HepG2 (cell line): ENCODE data around the gene FSD2. TPM values are rescaled to one million over a fixed set of nuclear protein-coding genes. Genes with fewer than 3 reads are reported as not detected.

Experiments
- ATF7 ChIP-seq, 2 experiments: fragments of 450-650 bp in 1 of 2; sonication (generic) in 1 of 2; formaldehyde crosslinking in 1 of 2; IDR thresholded peaks; 2 replicates each; pipeline versions ENCODE4 v1.4.0 to v1.6.1; 2016 to 2020; ENCODE audit warnings: antibody characterized with exemption in 1 of 2, mild to moderate bottlenecking in 1 of 2, missing genetic modification reagents in 1 of 2
- CENPX ChIP-seq: sonication (generic); formaldehyde crosslinking; IDR thresholded peaks from 2 replicates; pipeline ENCODE4 v1.9.0; 2021; ENCODE audit warnings: mild to moderate bottlenecking, missing genetic modification reagents, moderate library complexity
- CHD4 ChIP-seq: fragments of 200-600 bp; sonication (generic); IDR thresholded peaks from 2 replicates; pipeline ENCODE4 v1.7.0; 2017; ENCODE audit warnings: mild to moderate bottlenecking, low read length, borderline replicate concordance
- GABPB1 ChIP-seq: IDR thresholded peaks from 2 replicates; pipeline ENCODE4 v1.6.1; 2016; ENCODE audit warnings: mild to moderate bottlenecking, missing genetic modification reagents, moderate library complexity, missing compliant biosample characterization
- GATAD2A ChIP-seq: IDR thresholded peaks from 2 replicates; pipeline ENCODE4 v1.6.1; 2016
- MXD1 ChIP-seq: sonication (generic); formaldehyde crosslinking; IDR thresholded peaks from 2 replicates; pipeline ENCODE4 v1.4.0; 2020; ENCODE audit warnings: mild to moderate bottlenecking, missing genetic modification reagents
- PAWR ChIP-seq: sonication (generic); formaldehyde crosslinking; IDR thresholded peaks from 2 replicates; pipeline ENCODE4 v1.4.0; 2020; ENCODE audit warnings: missing genetic modification reagents, mild to moderate bottlenecking, borderline replicate concordance
- PCBP2 ChIP-seq: fragments of 200-400 bp; formaldehyde crosslinking; optimal IDR thresholded peaks from 2 replicates; pipeline ENCODE3; 2018; ENCODE audit warnings: low read length, low read depth; ENCODE audit not compliant: poor library complexity, severe bottlenecking
- POGZ ChIP-seq: sonication (generic); formaldehyde crosslinking; IDR thresholded peaks from 2 replicates; pipeline ENCODE4 v1.4.0; 2020; ENCODE audit warnings: mild to moderate bottlenecking, missing genetic modification reagents
- RAD21 ChIP-seq: fragments of 450-650 bp; formaldehyde crosslinking; IDR thresholded peaks from 2 replicates; pipeline ENCODE4 v1.5.0; 2020; ENCODE audit warnings: mild to moderate bottlenecking
- RARA ChIP-seq: IDR thresholded peaks from 2 replicates; pipeline ENCODE4 v1.6.1; 2016; ENCODE audit warnings: missing genetic modification reagents, missing compliant biosample characterization
- RFX3 ChIP-seq: IDR thresholded peaks from 2 replicates; pipeline ENCODE4 v1.6.1; 2016; ENCODE audit warnings: missing biosample characterization, missing genetic modification reagents
- TBL1XR1 ChIP-seq: fragments of 150-350 bp; IDR thresholded peaks from 2 replicates; pipeline ENCODE4 v1.6.1; 2014; ENCODE audit warnings: borderline replicate concordance, low read length; ENCODE audit not compliant: partially characterized antibody
- UBTF ChIP-seq: sonication (generic); formaldehyde crosslinking; IDR thresholded peaks from 2 replicates; pipeline ENCODE4 v1.4.0; 2020; ENCODE audit warnings: mild to moderate bottlenecking, missing genetic modification reagents
- ZBTB4 ChIP-seq: sonication (generic); formaldehyde crosslinking; IDR thresholded peaks from 2 replicates; pipeline ENCODE4 v1.4.0; 2020; ENCODE audit warnings: missing genetic modification reagents, mild to moderate bottlenecking, borderline replicate concordance
- ZBTB46 ChIP-seq: sonication (generic); formaldehyde crosslinking; IDR thresholded peaks from 2 replicates; pipeline ENCODE4 v1.4.0; 2020; ENCODE audit warnings: mild to moderate bottlenecking, missing genetic modification reagents, borderline replicate concordance
- ZFAT ChIP-seq: sonication (generic); formaldehyde crosslinking; conservative IDR thresholded peaks from 2 replicates; pipeline ENCODE4 v1.8.1; 2023; ENCODE audit warnings: missing genetic modification reagents, inconsistent platforms
- ZMYM4 ChIP-seq: sonication (generic); formaldehyde crosslinking; IDR thresholded peaks from 2 replicates; pipeline ENCODE4 v1.8.1; 2023; ENCODE audit warnings: mild to moderate bottlenecking, missing genetic modification reagents
- ZNF234 ChIP-seq: sonication (generic); formaldehyde crosslinking; conservative IDR thresholded peaks from 2 replicates; pipeline ENCODE4 v1.5.1; 2020; ENCODE audit warnings: mild to moderate bottlenecking, missing genetic modification reagents
- ZNF263 ChIP-seq: sonication (generic); formaldehyde crosslinking; IDR thresholded peaks from 2 replicates; pipeline ENCODE4 v1.4.0; 2020; ENCODE audit warnings: missing genetic modification reagents
- ZSCAN22 ChIP-seq: sonication (generic); formaldehyde crosslinking; IDR thresholded peaks from 2 replicates; pipeline ENCODE4 v1.4.0; 2020; ENCODE audit warnings: mild to moderate bottlenecking, missing genetic modification reagents
- ZSCAN25 ChIP-seq: sonication (generic); formaldehyde crosslinking; IDR thresholded peaks from 2 replicates; pipeline ENCODE4 v1.8.0; 2022; ENCODE audit warnings: mild to moderate bottlenecking, missing genetic modification reagents
- polyA plus RNA-seq, 8 experiments: library from polyadenylated mRNA; depleted of rRNA in 3 of 8; stranded (reverse) in 7 of 8; unstranded in 1 of 8; fragments of >200 nt; fragmentation: Illumina TruSeq in 4 of 8; extraction: Trizol in 4 of 8; gene quantifications; 2 replicates each; pipeline versions ENCODE4 v1.2.1 to v1.2.3, GENCODE V29; 2011 to 2016; ENCODE audit warnings: low read depth in 4 of 8, missing spikeins in 1 of 8, mixed read lengths in 1 of 8; ENCODE audit not compliant: insufficient read depth in 1 of 8
- total RNA-seq, 5 experiments: library from RNA; depleted of rRNA; stranded (reverse); fragments of >200 nt; fragmentation: Illumina TruSeq; extraction: Trizol; gene quantifications; 2 replicates each; pipeline ENCODE4 v1.2.3, GENCODE V29; 2016; ENCODE audit warnings: low read depth in 1 of 5

The FSD2 gene
- total and polyA plus RNA-seq, 2 of the 13 experiments (the other 11 are each of a cell fraction or from before 2014, with no cell fraction given): not detected

GRCh38 chr15:82709421-82710207, 96.3 kb downstream of the FSD2 start, which contains the start of gene AP3B2 (continued):
- no peak for TF ChIP-seq ZBTB4 (CRISPR knock-in tag)
- TF ChIP-seq GATAD2A: no peak
- TF ChIP-seq ATF7 (IDR thresholded peaks at IDR 0.05): no peak
- no peak for TF ChIP-seq ATF7 (CRISPR knock-in tag; IDR thresholded peaks at IDR 0.05)
- no peak for TF ChIP-seq POGZ (CRISPR knock-in tag)
- no peak for TF ChIP-seq TBL1XR1
- TF ChIP-seq GABPB1 (CRISPR knock-in tag): peak; percentile 75
- TF ChIP-seq UBTF (CRISPR knock-in tag): peak; percentile 79; the same call in 1 of the 2 replicates
- no peak for TF ChIP-seq ZSCAN22 (CRISPR knock-in tag)
- no peak for TF ChIP-seq PCBP2
- TF ChIP-seq MXD1 (CRISPR knock-in tag): peak; percentile 70; the same call in 1 of the 2 replicates
- TF ChIP-seq RAD21 (CRISPR knock-in tag): 0 out of 2 replicates have a peak, but pooled peaks have one; percentile 52
- no peak for TF ChIP-seq CENPX (CRISPR knock-in tag)
- no peak for TF ChIP-seq ZNF234 (CRISPR knock-in tag)
- peak; percentile 55 for TF ChIP-seq ZMYM4 (CRISPR knock-in tag)
- TF ChIP-seq PAWR (CRISPR knock-in tag): no peak
- TF ChIP-seq ZBTB46 (CRISPR knock-in tag): no peak
- TF ChIP-seq ZFAT: no peak
- TF ChIP-seq RARA (CRISPR knock-in tag): no peak
- TF ChIP-seq RFX3 (CRISPR knock-in tag): no peak
- TF ChIP-seq ZNF263 (CRISPR knock-in tag): 0 out of 2 replicates have a peak, but pooled peaks have one; percentile 23
- TF ChIP-seq ZSCAN25 (CRISPR knock-in tag): 0 out of 2 replicates have a peak, but pooled peaks have one; percentile 10
- TF ChIP-seq CHD4: no peak
